WERI-Rb-1 (cell line): ENCODE measurements around the gene BCL7B.
A peak's percentile ranks its signal among the peaks of the same experiment; 100 is the strongest.

Source experiments
- DNase-seq: peaks from one replicate; pipeline ENCODE4 v3.0.0-alpha.2; 2020
- H3K27ac ChIP-seq: fragments of 250-450 bp; sonication (Bioruptor Pico); 2 replicates; pipeline ENCODE4 v1.5.1; 2020; ENCODE audit warnings: mild to moderate bottlenecking, moderate library complexity
- H3K27me3 ChIP-seq: fragments of 250-450 bp; sonication (Bioruptor Pico); 2 replicates; pipeline ENCODE4 v1.5.1; 2021; ENCODE audit warnings: mild to moderate bottlenecking, low read depth, moderate library complexity; ENCODE audit not compliant: insufficient read depth, severe bottlenecking
- H3K36me3 ChIP-seq: fragments of 250-450 bp; sonication (Bioruptor Pico); 2 replicates; pipeline ENCODE4 v1.5.1; 2020; ENCODE audit warnings: mild to moderate bottlenecking, moderate library complexity
- H3K4me3 ChIP-seq: 2 replicates; pipeline ENCODE4 v1.5.1; 2011; ENCODE audit warnings: low read depth, mild to moderate bottlenecking, control low read depth, low read length
- H3K9me3 ChIP-seq: fragments of 250-450 bp; sonication (Bioruptor Pico); 2 replicates; pipeline ENCODE4 v1.5.1; 2021; ENCODE audit warnings: mild to moderate bottlenecking, moderate library complexity; ENCODE audit not compliant: severe bottlenecking
- TF ChIP-seq, protein P1 (sequence below): IDR thresholded peaks from 2 replicates; pipeline ENCODE4 v1.5.1; 2011; ENCODE audit warnings: low read depth, mild to moderate bottlenecking, control low read depth, inconsistent platforms, low read length

Gene BCL7B

GRCh38 chr7:73520673-73521635, 36.5 kb downstream of the BCL7B start:
- peaks cover 55% of the 10 kb centered on the region for H3K36me3 ChIP-seq
- H3K27ac ChIP-seq: peak overlapping the region; percentile 100
- H3K9me3 ChIP-seq: no peaks in the 10 kb centered on the region
- TF ChIP-seq, protein P1, sequence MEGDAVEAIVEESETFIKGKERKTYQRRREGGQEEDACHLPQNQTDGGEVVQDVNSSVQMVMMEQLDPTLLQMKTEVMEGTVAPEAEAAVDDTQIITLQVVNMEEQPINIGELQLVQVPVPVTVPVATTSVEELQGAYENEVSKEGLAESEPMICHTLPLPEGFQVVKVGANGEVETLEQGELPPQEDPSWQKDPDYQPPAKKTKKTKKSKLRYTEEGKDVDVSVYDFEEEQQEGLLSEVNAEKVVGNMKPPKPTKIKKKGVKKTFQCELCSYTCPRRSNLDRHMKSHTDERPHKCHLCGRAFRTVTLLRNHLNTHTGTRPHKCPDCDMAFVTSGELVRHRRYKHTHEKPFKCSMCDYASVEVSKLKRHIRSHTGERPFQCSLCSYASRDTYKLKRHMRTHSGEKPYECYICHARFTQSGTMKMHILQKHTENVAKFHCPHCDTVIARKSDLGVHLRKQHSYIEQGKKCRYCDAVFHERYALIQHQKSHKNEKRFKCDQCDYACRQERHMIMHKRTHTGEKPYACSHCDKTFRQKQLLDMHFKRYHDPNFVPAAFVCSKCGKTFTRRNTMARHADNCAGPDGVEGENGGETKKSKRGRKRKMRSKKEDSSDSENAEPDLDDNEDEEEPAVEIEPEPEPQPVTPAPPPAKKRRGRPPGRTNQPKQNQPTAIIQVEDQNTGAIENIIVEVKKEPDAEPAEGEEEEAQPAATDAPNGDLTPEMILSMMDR: no peak
- H3K4me3 ChIP-seq: peak overlapping the region; percentile 56
- H3K27me3 ChIP-seq: no peaks in the 10 kb centered on the region
- no peak for DNase-seq

- Histone ChIP-seq H3K9me3 (no peaks in the 10 kb centered on the region), H3K27ac (peak overlapping the region; percentile 100), H3K27me3 (no peaks in the 10 kb centered on the region), H3K36me3 (peaks cover 63% of the 10 kb centered on the region), H3K4me3 (peak overlapping the region; percentile 56)
- no peak for DNase-seq
- TF ChIP-seq, protein P1: no peak
These were observed 37.4 kb downstream of the BCL7B start for GRCh38 chr7:73519867-73520672.

- peaks cover 79% of the 10 kb centered on the region for H3K36me3 ChIP-seq
- H3K27me3 ChIP-seq: no peaks in the 10 kb centered on the region
- DNase-seq: no peak
- no peak overlapping the region for H3K4me3 ChIP-seq
- TF ChIP-seq, protein P1: no peak
- no peak overlapping the region for H3K27ac ChIP-seq
- no peaks in the 10 kb centered on the region for H3K9me3 ChIP-seq
These were observed 39.0 kb downstream of the BCL7B start for GRCh38 chr7:73518470-73518869.

GRCh38 chr7:73517241-73517995, 40.1 kb downstream of the BCL7B start:
- no peaks in the 10 kb centered on the region for H3K27me3 ChIP-seq
- H3K27ac ChIP-seq: no peak overlapping the region
- H3K9me3 ChIP-seq: no peaks in the 10 kb centered on the region
- TF ChIP-seq, protein P1: no peak
- H3K36me3 ChIP-seq: peaks cover 90% of the 10 kb centered on the region
- no peak for DNase-seq
- no peak overlapping the region for H3K4me3 ChIP-seq

DNA sequence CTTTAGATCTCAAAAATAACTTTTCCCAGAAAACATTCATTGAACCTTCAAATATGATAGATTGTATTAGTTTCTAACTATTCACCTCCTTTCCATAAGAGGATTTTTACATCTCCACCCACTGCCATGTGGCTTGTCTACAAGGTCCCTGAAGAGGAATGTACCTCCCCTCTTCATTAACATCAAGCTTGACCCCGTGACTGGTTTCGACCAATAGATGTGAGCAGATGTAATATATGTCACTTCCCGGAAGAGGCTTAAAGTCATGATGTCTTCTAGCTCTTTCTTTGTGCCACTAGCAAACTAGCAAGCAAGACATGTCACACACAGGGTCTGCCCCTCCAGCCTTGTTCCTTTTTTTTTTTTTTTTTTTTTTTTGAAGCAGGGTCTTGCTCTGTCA, 42.3 kb downstream of the BCL7B start:
- Histone ChIP-seq H3K27ac (no peak overlapping the region), H3K4me3 (no peak overlapping the region), H3K36me3 (peaks cover 95% of the 10 kb centered on the region), H3K27me3 (no peaks in the 10 kb centered on the region), H3K9me3 (no peaks in the 10 kb centered on the region)
- TF ChIP-seq, protein P1: no peak
- DNase-seq: no peak
